Activated CD4-positive, alpha-beta T cell treated with anti-CD3 and anti-CD28 coated beads for 36 hours (primary cell): ENCODE measurements around the gene DTX4. TPM values are rescaled to one million over a fixed set of nuclear protein-coding genes. Genes with fewer than 3 reads are reported as not detected.

Experiments
- ATAC-seq: fragments of 200-7000 bp; cut with Tn5 transposase; one replicate; pipeline ENCODE4 v1.10.0; 2021; ENCODE audit warnings: mild to moderate bottlenecking, moderate library complexity
- CTCF ChIA-PET: fragments of 350-600 bp; sonication (Branson Sonifier 250); formaldehyde crosslinking; loops from one replicate; lab custom pipeline; 2021; ENCODE audit warnings: antibody characterized with exemption; lab: Charles Lee
- POLR2A ChIA-PET: fragments of 350-600 bp; sonication (Branson Sonifier 250); formaldehyde crosslinking; loops from one replicate; lab custom pipeline; 2021; ENCODE audit warnings: antibody characterized with exemption, inconsistent platforms; lab: Charles Lee
- DNase-seq: peaks from one replicate; pipeline ENCODE4 v3.0.0-alpha.2; 2020
- H3K27ac Mint-ChIP-seq: one replicate; pipeline ENCODE4 v1.8.0; 2021; ENCODE audit warnings: mixed read lengths
- H3K27me3 Mint-ChIP-seq: one replicate; pipeline ENCODE4 v1.8.0; 2021; ENCODE audit warnings: mixed read lengths
- H3K36me3 Mint-ChIP-seq: one replicate; pipeline ENCODE4 v1.8.0; 2021; ENCODE audit warnings: low read depth, mixed read lengths
- H3K4me1 Mint-ChIP-seq: one replicate; pipeline ENCODE4 v1.8.0; 2021; ENCODE audit warnings: mixed read lengths
- H3K4me3 Mint-ChIP-seq: one replicate; pipeline ENCODE4 v1.8.0; 2021; ENCODE audit warnings: mild to moderate bottlenecking, moderate library complexity, mixed read lengths
- H3K9me3 Mint-ChIP-seq: one replicate; pipeline ENCODE4 v1.8.0; 2021; ENCODE audit warnings: low read depth, mixed read lengths
- intact Hi-C, 2 experiments: fragments of 100-400 bp; cut with DNase I in 1 of 2; cut with micrococcal nuclease in 1 of 2; formaldehyde crosslinking; loops; one replicate each; pipeline versions ENCODE4 v1.14.2 to v1.15.1; 2022 to 2024; cut with DNase I, micrococcal nuclease
- total RNA-seq, 2 experiments: library from RNA; stranded (reverse); gene quantifications; one replicate each; pipeline ENCODE4 v1.2.3, GENCODE V29; 2021

Gene DTX4
- total RNA-seq, 2 experiments from 2014 or later: 0.07 to 0.11 TPM

DNA sequence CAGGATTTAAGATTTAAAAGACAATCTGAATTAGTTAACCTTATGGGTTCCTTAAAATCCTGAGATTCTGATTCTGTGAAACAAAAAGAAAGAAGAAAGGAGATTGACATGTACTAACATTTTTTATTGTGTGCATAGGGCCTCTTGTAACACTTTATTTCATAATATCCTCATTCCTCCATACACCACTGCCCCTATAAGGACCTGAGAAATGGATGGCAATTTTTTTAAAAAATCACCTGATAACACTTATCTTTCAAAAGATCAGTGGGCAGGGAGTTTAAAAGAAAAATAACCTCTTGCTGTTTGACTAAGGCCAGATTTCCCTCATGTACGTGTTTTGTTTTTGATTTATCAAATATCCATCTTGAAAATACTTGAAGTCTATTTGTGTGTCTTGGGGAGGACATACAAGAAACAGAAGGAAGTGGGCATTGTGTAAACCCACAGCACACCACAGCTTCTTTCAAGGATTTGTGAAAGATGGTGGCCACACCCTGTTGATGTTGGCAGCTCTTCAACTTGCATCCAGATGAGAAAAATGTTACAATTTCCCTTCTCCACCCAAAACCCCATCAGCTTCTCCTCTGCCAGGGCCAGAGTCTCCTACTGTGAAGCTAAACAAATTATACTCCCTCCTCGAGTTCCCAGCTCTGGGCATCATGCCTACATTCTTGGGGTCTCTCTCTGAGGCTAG, 75.7 kb downstream of the DTX4 start:
- H3K27ac Mint-ChIP-seq: no peak overlapping the region
- no peaks in the 10 kb centered on the region for H3K36me3 Mint-ChIP-seq
- POLR2A ChIA-PET: no interaction called here
- no peak for DNase-seq
- H3K27me3 Mint-ChIP-seq: peaks cover 2% of the 10 kb centered on the region
- intact Hi-C loops: no loop called here
- no peak for ATAC-seq
- no peaks in the 10 kb centered on the region for H3K9me3 Mint-ChIP-seq
- CTCF ChIA-PET: interaction anchor here (0.6 to 1.7 kb wide), 4 partner anchors 11 to 1434 kb away, joined by 3 to 4 read pairs (median 4); partner anchors contain the start of gene DTX4
- no peak overlapping the region for H3K4me3 Mint-ChIP-seq
- H3K4me1 Mint-ChIP-seq: peaks cover 20% of the 10 kb centered on the region

DNA sequence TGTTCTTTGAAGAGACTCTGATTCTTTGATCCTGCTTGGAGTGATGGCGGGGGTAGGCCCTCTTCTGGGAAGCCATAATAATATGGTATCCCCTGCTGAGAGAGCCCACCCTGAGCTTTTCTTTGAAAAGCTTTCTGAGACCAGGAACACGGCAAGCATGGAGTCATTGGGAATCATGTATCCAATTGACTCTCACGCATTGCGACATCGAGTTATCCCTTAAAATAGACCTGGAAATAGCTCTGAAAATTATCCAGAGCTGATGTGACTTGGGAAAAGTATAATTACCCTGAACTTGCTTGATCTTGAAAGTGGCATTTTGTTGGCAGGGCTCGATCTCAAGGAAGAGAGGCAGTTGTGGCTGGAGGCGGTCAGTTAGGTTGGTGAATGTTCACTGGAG, 77.6 kb downstream of the DTX4 start:
- H3K36me3 Mint-ChIP-seq: no peaks in the 10 kb centered on the region
- H3K4me1 Mint-ChIP-seq: peaks cover 20% of the 10 kb centered on the region
- peaks cover under 1% of the 10 kb centered on the region for H3K27me3 Mint-ChIP-seq
- DNase-seq (no peak), ATAC-seq (no peak)
- no peak overlapping the region for H3K4me3 Mint-ChIP-seq
- CTCF ChIA-PET: interaction anchor here (1.7 kb wide), 1 partner anchor 13 kb away, joined by 4 read pairs; no protein-coding TSS in a partner anchor
- intact Hi-C loops: no loop called here
- POLR2A ChIA-PET: no interaction called here
- H3K9me3 Mint-ChIP-seq: no peaks in the 10 kb centered on the region
- no peak overlapping the region for H3K27ac Mint-ChIP-seq

DNA sequence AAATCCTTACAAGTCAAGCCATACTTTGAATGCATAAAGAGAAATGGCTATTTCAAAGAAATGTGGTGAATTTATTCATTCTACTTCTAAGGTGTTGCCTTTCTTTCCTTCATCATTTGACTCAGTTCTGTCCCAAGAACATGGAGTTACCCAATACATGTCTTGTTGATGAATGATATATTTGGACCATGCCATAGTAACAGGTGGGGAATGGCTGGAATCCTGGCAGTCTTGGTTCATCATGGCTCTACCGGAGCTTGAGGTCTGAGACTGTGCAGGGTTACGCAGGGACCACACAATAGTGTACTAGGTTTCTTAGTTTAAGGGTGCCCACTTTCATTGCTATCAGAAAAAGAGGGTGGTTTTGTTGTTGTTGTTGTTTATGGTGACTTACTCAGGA, 81.1 kb downstream of the DTX4 start:
- Mint-ChIP-seq H3K36me3 (no peaks in the 10 kb centered on the region), H3K27ac (no peak overlapping the region), H3K4me3 (no peak overlapping the region), H3K9me3 (no peaks in the 10 kb centered on the region), H3K4me1 (peaks cover 9% of the 10 kb centered on the region), H3K27me3 (no peaks in the 10 kb centered on the region)
- DNase-seq (no peak), ATAC-seq (no peak)
- intact Hi-C loops: no loop called here
- ChIA-PET CTCF (no interaction called here), POLR2A (no interaction called here)

DNA sequence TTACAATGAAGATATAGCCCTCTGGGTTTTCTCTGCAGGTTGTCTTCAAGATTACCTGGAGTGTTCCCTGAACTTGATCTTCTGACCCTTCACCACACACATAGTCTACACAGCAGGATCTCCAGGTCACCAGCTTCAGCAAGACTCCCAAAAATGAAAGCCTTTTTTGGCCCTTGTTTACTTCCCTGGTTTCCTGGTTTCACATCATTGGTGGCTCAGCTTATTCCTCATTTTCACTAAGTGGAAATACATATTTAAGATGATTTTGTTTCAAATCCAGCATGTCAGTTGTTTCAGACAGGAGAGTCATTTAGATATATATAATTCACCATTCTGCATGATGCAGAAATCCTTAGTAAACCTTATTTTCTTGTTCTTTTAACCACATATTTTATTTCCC, 82.4 kb downstream of the DTX4 start:
- ATAC-seq: no peak
- POLR2A ChIA-PET: no interaction called here

DNA sequence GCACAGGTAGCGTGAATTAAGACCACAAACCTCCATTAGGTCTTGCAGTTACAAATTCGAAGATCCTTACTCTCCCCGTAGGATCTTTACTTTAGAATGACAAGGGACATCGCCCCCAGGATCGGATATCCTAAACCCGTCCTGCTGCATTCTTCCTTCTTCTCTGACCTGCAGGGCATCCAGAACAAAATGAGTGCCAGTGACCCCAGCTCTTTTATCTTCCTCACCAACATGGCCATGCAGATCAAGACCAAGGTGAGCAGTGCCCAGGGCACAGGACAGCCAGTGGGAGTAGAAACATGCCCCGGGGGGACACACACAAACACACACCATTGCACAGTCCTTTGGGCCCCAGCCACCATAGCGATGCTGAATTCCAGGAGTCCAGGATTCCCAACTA, 83.3 kb downstream of the DTX4 start:
- H3K4me3 Mint-ChIP-seq: no peak overlapping the region
- H3K27me3 Mint-ChIP-seq: no peaks in the 10 kb centered on the region
- no peaks in the 10 kb centered on the region for H3K4me1 Mint-ChIP-seq
- DNase-seq: no peak
- H3K36me3 Mint-ChIP-seq: no peaks in the 10 kb centered on the region
- no peak for ATAC-seq
- intact Hi-C loops: no loop called here
- CTCF ChIA-PET: no interaction called here
- no peak overlapping the region for H3K27ac Mint-ChIP-seq
- POLR2A ChIA-PET: no interaction called here
- H3K9me3 Mint-ChIP-seq: no peaks in the 10 kb centered on the region

More for the DNA sequence above, 82.4 kb downstream of the DTX4 start:
- Mint-ChIP-seq H3K36me3 (no peaks in the 10 kb centered on the region), H3K27ac (no peak overlapping the region), H3K4me3 (no peak overlapping the region), H3K27me3 (no peaks in the 10 kb centered on the region), H3K4me1 (no peaks in the 10 kb centered on the region), H3K9me3 (no peaks in the 10 kb centered on the region)
- intact Hi-C loops: no loop called here
- CTCF ChIA-PET: no interaction called here
- no peak for DNase-seq

Other genes starting within 250 kb of the DTX4 start
- gene GLYATL1, start 232.6 kb upstream of the DTX4 start, total RNA-seq: 1 to 10 TPM in 1 of 2 experiments, under 1 TPM in 1; 0.50 to 1.2 TPM
- not detected for gene GLYATL1B, start 85.8 kb upstream of the DTX4 start, total RNA-seq
- 10 to 100 TPM; 32.3 to 38.9 TPM for gene FAM111B, start 64.9 kb upstream of the DTX4 start, total RNA-seq
- gene FAM111A, start 29.3 kb upstream of the DTX4 start, total RNA-seq: 100 to 1,000 TPM in 1 of 2 experiments, 10 to 100 TPM in 1; 87.9 to 135 TPM
- gene MPEG1, start 40.8 kb downstream of the DTX4 start, total RNA-seq: not detected
- not detected for gene OR5AN1, start 186.8 kb downstream of the DTX4 start, total RNA-seq